RWPE1 (cell line): ENCODE results near the gene METTL4.

Experiments used
- CTCF ChIA-PET: fragments of 350-600 bp; sonication (Branson Sonifier 250); formaldehyde crosslinking; extraction: SDS; loops from one replicate; lab custom pipeline; 2021; lab: Yijun Ruan, JAX
- POLR2A ChIA-PET: fragments of 400-600 bp; formaldehyde crosslinking; extraction: SDS; loops from one replicate; lab custom pipeline; 2020; ENCODE audit warnings: antibody characterized with exemption; ENCODE audit not compliant: low non-redundant PET; lab: Yijun Ruan, JAX
- DNase-seq: peaks from one replicate; pipeline ENCODE4 v3.0.0; 2012; ENCODE audit warnings: low spot score
- H3K27ac ChIP-seq: fragments of 450-650 bp; 2 replicates; pipeline ENCODE4 v1.5.1; 2017
- TF ChIP-seq, protein P1 (sequence below): fragments of 450-650 bp; conservative IDR thresholded peaks from 2 replicates; pipeline ENCODE4 v1.5.1; 2017; ENCODE audit warnings: low read depth, mild to moderate bottlenecking

METTL4 gene

DNA sequence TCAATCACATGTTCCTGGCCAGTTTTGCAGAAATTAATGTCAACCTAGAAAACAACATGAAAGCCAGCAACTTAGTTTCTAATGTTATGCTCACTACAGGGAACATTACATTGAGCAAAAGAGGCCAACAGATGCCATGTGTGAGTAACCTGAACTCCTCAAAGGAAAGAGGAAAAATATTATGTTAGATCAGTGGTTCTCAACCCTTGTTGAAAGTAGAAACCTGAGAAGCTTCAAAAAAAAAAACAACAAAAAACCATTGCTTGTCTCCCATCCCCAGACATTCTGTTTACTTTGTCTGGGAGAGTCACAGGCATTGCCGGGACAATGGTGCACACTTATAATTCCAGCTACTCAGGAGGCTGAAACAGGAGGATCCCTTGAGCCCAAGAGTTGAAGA, 57.7 kb downstream of the METTL4 start:
- TF ChIP-seq, protein P1, sequence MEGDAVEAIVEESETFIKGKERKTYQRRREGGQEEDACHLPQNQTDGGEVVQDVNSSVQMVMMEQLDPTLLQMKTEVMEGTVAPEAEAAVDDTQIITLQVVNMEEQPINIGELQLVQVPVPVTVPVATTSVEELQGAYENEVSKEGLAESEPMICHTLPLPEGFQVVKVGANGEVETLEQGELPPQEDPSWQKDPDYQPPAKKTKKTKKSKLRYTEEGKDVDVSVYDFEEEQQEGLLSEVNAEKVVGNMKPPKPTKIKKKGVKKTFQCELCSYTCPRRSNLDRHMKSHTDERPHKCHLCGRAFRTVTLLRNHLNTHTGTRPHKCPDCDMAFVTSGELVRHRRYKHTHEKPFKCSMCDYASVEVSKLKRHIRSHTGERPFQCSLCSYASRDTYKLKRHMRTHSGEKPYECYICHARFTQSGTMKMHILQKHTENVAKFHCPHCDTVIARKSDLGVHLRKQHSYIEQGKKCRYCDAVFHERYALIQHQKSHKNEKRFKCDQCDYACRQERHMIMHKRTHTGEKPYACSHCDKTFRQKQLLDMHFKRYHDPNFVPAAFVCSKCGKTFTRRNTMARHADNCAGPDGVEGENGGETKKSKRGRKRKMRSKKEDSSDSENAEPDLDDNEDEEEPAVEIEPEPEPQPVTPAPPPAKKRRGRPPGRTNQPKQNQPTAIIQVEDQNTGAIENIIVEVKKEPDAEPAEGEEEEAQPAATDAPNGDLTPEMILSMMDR: no peak
- H3K27ac ChIP-seq: no peak overlapping the region
- DNase-seq: no peak
- ChIA-PET CTCF (interaction anchor here (0.6 kb wide), 3 partner anchors 11 to 1878 kb away, joined by 3 to 4 read pairs (median 4); no protein-coding TSS in a partner anchor), POLR2A (no interaction called here)

DNA sequence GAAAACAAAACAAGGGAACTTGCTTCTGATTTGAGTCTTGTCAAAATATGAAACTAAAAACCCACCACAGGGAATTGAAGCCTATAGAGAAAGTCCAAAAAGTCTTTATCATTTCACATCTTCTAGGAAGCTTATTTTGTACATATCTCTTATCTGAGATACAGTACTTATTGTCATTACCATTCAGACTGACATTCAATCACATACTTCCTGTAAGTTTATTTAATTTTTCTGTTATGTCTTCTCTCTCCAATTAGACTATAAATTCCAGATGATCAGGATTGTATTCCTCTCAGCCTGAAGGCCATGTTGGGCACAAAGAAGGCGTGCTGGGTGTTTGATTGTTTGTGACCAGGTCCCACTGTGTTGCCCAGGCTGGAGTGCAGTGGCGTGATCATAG, 59.2 kb downstream of the METTL4 start:
- POLR2A ChIA-PET: no interaction called here
- TF ChIP-seq, protein P1: no peak
- no peak for DNase-seq
- no peak overlapping the region for H3K27ac ChIP-seq
- CTCF ChIA-PET: no interaction called here

DNA sequence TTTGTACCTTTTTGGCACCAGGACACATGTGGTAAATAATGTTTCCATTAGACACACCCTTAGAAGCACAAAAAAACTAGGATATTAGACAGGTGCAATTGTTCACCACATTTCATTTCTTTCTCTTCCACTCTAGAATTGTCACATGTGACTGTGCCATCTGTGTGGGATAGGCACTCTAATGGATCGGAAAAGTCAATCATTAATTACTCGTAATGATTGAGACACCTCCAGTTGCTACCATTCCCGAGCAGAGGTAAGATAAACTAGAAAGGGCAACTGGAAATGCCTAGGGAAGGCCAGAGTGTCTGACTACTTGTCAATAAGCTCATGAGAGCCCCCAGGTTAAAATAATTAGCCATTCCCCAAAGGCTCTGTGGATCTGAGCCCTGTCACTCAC, 59.9 kb downstream of the METTL4 start:
- DNase-seq: no peak
- TF ChIP-seq, protein P1: no peak
- POLR2A ChIA-PET: no interaction called here
- CTCF ChIA-PET: no interaction called here
- H3K27ac ChIP-seq: no peak overlapping the region

DNA sequence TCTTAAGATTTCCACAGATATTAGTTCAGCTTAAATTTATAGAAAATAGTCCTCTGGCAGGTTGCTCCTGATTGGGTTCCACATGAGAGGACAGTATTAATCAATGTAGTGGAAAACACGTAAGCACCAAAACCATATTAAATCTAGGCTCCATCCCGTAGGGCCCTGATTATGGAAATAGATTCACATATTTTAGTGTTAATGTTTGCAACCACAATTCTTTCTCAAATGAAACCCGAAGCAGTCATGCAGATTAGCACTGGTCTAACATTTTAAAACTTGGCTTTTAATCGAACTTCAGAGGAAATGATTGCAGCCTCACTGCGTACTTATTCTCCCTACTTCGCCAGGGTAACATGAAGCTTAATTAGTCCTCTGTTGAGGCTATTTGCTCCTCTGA, 60.9 kb downstream of the METTL4 start:
- ChIA-PET CTCF (no interaction called here), POLR2A (no interaction called here)
- no peak overlapping the region for H3K27ac ChIP-seq
- TF ChIP-seq, protein P1: no peak
- DNase-seq: no peak

DNA sequence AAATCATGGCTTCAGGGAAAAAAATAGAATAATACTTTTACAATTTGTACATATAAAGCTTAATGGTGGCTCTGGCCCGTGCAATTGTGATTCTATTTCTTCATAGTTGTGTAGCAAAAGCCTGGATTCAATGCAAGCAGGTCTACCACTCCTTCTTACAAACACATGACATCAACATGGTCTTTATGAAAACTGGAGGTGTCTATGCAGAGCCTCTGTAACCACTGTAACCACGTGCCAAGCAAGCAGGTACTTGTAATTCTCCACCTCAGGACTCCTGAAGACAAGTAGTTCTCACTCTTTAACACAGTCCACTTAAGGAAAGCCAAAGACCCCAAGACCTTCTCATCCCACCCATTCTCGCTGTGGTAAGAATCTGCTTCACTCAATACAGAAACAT, 62.6 kb downstream of the METTL4 start:
- ChIA-PET CTCF (no interaction called here), POLR2A (no interaction called here)
- TF ChIP-seq, protein P1: no peak
- no peak overlapping the region for H3K27ac ChIP-seq
- no peak for DNase-seq

DNA sequence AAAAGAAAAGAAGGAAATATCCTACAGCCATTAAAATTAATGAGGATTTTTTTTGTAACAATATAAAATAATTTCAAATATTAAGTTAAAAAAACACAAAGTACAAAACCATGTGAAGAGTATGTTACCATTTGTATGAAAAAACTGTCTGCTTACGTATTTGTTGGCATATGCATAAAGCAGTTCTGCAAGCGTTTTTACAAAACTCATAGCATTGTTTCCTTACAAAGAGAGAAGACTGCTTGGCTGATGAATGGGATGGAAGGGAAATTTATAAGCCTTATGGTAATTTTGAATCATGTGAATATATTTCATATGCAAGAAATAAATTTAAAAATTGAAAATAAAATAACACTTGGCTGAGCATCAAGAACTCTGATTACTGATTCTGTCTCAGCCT, 63.1 kb downstream of the METTL4 start:
- POLR2A ChIA-PET: no interaction called here
- TF ChIP-seq, protein P1: no peak

DNA sequence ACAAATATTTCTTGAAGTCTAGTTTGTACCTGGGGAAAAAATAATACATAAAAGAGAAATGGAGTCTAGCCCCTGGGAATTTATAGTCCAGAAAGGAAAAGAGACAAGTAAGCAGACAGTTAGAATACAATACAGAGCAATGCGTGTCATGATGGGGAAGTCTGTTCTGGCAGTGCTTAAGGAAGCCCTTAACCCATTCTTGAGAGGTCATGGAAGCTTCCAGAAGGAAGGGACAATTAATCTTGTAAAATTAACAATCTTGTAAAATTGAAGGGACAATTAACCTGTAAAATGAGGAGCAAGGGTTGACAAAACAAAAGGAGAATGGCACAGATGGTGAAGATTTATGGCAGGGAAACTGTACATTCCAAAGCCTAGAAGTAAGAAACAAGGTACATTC, 66.7 kb downstream of the METTL4 start:
- ChIA-PET CTCF (no interaction called here), POLR2A (no interaction called here)
- TF ChIP-seq, protein P1: no peak
- H3K27ac ChIP-seq: no peak overlapping the region
- DNase-seq: no peak

More for the DNA sequence above, 63.1 kb downstream of the METTL4 start:
- no peak overlapping the region for H3K27ac ChIP-seq
- DNase-seq: no peak
- CTCF ChIA-PET: no interaction called here
